BLaER1 (cell line): ENCODE results near the gene SLC66A2.

Experiments used
- H3K27ac ChIP-seq: shearing (Covaris generic); formaldehyde crosslinking; 2 replicates; pipeline ENCODE4 v1.8.1; 2022
- H3K27me3 ChIP-seq: shearing (Covaris generic); formaldehyde crosslinking; 2 replicates; pipeline ENCODE4 v1.8.1; 2022
- H3K36me3 ChIP-seq: shearing (Covaris generic); formaldehyde crosslinking; 2 replicates; pipeline ENCODE4 v1.8.1; 2022
- H3K4me1 ChIP-seq: shearing (Covaris generic); formaldehyde crosslinking; 2 replicates; pipeline ENCODE4 v1.8.1; 2022
- H3K4me2 ChIP-seq: shearing (Covaris generic); formaldehyde crosslinking; 2 replicates; pipeline ENCODE4 v1.8.1; 2022
- H3K4me3 ChIP-seq: shearing (Covaris generic); formaldehyde crosslinking; 2 replicates; pipeline ENCODE4 v1.8.1; 2022
- H3K9ac ChIP-seq: shearing (Covaris generic); formaldehyde crosslinking; 2 replicates; pipeline ENCODE4 v1.8.1; 2022
- H3K9me3 ChIP-seq: shearing (Covaris generic); formaldehyde crosslinking; 2 replicates; pipeline ENCODE4 v1.8.1; 2022
- H4K20me1 ChIP-seq: shearing (Covaris generic); formaldehyde crosslinking; 2 replicates; pipeline ENCODE4 v1.8.1; 2022
- Cebpa-rat ChIP-seq: shearing (Covaris generic); IDR thresholded peaks from 2 replicates; pipeline ENCODE4 v1.8.1; 2022

The SLC66A2 gene

DNA sequence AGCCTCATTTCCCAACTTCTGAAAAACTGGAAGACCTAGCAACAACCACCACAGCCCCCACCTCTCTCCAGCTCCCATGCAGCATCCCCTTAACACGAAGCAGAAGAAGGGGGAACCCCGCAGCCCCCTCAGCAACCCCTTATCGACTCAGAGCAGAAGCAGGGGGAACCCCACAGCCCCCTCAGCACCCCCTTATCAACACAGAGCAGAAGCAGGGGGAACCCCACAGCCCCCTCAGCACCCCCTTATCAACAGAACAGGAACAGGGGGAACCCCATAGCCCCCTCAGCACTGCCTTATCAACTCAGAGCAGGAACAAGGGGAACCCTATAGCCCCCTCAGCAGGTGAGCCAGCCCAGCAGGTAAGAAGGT, 6.7 kb downstream of the SLC66A2 start:
- Histone ChIP-seq H3K36me3 (peaks cover 90% of the 10 kb centered on the region), H3K4me2 (peak overlapping the region; percentile 71), H3K27me3 (no peaks in the 10 kb centered on the region), H3K27ac (peak overlapping the region; percentile 55), H3K9ac (peak overlapping the region; percentile 53), H3K4me1 (peaks cover 60% of the 10 kb centered on the region), H3K4me3 (peak overlapping the region; percentile 4; the same call in 1 of the 2 replicates), H3K9me3 (peaks cover 7% of the 10 kb centered on the region; the same call in 1 of the 2 replicates), H4K20me1 (peaks cover 100% of the 10 kb centered on the region)
- TF ChIP-seq Cebpa-rat, result no peak

DNA sequence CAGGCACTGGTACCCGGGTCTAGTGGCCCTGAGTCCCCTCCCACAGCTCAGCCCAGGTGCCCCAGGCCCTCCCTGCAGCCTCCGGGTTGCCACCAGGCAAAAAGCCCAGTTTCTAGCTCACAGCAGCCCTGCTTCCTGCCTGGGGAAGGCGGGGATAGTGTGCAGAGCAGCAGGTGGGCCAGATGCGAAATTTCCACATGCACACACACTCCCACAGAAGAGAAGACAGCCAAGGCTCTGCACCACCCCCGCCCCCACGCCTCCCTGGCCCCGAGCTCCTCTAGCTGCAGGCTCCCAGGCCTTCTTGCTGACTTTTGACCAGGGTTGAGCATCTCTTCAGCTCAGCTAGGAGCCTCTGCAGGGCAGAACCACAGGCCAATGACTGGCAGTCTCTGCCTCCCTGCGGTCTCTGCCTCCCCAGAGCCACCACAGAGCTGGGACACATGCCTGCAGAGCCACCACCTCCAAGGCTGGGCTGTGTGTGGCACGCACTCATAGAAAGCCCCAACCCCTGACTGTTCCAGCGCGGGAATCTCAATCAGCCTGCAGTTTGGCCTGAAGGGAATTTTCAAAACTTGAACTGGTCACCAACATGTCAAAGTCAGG, 7.2 kb downstream of the SLC66A2 start:
- Histone ChIP-seq H3K27ac (peak overlapping the region; percentile 55; the same call in 1 of the 2 replicates), H3K4me3 (no peak overlapping the region), H3K27me3 (no peaks in the 10 kb centered on the region), H3K4me2 (peak overlapping the region; percentile 71), H3K4me1 (peaks cover 55% of the 10 kb centered on the region), H4K20me1 (peaks cover 100% of the 10 kb centered on the region), H3K9me3 (peaks cover 7% of the 10 kb centered on the region; the same call in 1 of the 2 replicates), H3K36me3 (peaks cover 94% of the 10 kb centered on the region), H3K9ac (peak overlapping the region; percentile 53; the same call in 1 of the 2 replicates)
- no peak for TF ChIP-seq Cebpa-rat

DNA sequence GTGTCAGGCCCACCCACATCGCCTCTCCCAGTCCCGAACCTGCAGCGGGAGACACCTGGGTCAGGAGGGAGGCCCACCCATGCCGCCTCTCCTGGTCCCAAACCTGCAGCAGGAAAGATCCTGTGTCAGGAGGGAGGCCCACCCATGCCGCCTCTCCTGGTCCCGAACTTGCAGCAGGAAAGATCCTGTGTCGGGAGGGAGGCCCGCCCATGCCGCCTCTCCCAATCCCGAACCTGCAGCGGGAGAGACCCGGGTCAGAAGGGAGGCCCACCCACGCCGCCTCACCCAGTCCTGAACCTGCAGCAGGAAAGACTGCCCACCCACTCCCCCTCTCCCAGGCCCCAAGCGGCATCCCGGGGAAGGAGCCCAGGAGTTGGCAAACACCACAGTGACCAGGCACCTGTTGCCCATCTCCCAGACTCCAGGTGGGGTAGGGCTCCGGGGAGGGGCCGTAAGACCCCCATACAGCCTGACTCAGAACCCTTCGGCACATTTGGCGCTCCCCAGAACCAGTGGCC, 7.8 kb downstream of the SLC66A2 start:
- Histone ChIP-seq H3K27ac (0 out of 2 replicates have a peak overlapping the region, but pooled peaks have one; percentile 55), H3K9ac (no peak overlapping the region), H3K4me2 (peak overlapping the region; percentile 71; the same call in 1 of the 2 replicates), H3K27me3 (no peaks in the 10 kb centered on the region), H3K36me3 (peaks cover 94% of the 10 kb centered on the region), H3K4me1 (peaks cover 50% of the 10 kb centered on the region), H3K9me3 (peaks cover 7% of the 10 kb centered on the region; the same call in 1 of the 2 replicates), H3K4me3 (no peak overlapping the region), H4K20me1 (peaks cover 100% of the 10 kb centered on the region)
- TF ChIP-seq Cebpa-rat, result no peak

DNA sequence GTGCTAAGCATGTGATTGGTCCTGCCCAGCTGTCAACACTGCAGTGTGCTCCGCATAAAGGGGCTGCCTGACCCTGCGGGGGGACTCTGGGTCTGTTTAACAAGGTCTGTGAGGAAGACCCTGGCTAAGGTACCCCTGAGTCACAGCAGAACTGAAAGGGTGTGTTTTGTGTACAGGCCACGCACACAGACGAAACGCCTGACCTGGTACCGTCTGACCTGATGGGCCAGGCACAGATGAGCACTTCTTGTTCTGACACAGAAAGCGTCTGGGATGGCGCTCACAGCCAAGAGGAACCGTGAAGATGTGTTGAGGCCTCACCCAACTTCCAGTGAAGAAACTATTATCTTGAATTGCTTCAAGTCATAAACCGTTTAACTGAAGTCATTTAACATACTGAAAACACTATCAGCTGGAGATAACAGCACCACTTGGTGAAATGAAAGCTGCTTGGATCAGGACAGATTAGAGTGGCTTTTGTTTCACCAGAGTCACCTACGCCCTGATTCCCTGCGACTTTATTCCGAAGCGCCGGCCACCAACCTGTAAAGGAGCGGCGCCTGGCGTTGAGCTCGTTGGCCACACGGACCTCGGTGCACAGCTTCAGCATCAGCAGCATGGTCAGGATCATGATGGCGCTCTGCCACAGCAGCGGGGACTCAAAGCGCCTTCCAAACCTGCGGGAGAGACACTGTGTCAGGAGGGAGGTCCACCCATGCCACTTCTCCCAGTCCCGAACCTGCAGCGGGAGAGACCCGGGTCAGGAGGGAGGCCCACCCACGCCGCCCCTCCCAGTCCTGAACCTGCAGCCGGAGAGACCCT, 8.5 kb downstream of the SLC66A2 start:
- no peaks in the 10 kb centered on the region for H3K27me3 ChIP-seq

DNA sequence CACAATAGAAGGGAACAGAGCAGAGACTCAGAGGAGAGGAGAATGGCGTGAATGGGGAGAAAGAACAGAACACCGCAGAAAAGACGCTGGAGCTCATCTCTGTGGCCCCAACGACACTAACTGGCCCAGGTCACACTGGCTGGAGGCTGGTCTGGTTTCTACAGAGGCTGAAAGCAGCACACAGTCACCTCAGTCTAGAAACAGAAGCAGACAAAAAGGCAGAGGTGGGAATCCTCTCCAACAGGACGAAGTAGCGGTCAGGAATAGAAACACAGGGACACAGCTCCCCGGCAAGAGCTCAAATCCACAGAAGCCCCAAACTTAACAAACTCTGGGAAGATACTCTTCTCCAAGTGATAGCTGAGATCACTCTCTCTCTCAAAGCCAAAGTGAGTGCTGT, 9.2 kb downstream of the SLC66A2 start:
- Histone ChIP-seq H3K4me3 (no peak overlapping the region), H3K9ac (no peak overlapping the region), H3K27me3 (no peaks in the 10 kb centered on the region), H3K9me3 (peaks cover 19% of the 10 kb centered on the region), H3K4me2 (no peak overlapping the region), H3K27ac (no peak overlapping the region), H3K36me3 (peaks cover 97% of the 10 kb centered on the region), H4K20me1 (peaks cover 100% of the 10 kb centered on the region), H3K4me1 (peaks cover 37% of the 10 kb centered on the region)
- no peak for TF ChIP-seq Cebpa-rat

More for the DNA sequence above, 8.5 kb downstream of the SLC66A2 start:
- peaks cover 43% of the 10 kb centered on the region for H3K4me1 ChIP-seq
- TF ChIP-seq Cebpa-rat, result no peak
- no peak overlapping the region for H3K4me3 ChIP-seq
- H3K36me3 ChIP-seq, result peaks cover 94% of the 10 kb centered on the region
- H3K9me3 ChIP-seq, result peaks cover 11% of the 10 kb centered on the region
- peaks cover 100% of the 10 kb centered on the region for H4K20me1 ChIP-seq
- H3K9ac ChIP-seq, result no peak overlapping the region
- no peak overlapping the region for H3K27ac ChIP-seq
- H3K4me2 ChIP-seq, result no peak overlapping the region

DNA sequence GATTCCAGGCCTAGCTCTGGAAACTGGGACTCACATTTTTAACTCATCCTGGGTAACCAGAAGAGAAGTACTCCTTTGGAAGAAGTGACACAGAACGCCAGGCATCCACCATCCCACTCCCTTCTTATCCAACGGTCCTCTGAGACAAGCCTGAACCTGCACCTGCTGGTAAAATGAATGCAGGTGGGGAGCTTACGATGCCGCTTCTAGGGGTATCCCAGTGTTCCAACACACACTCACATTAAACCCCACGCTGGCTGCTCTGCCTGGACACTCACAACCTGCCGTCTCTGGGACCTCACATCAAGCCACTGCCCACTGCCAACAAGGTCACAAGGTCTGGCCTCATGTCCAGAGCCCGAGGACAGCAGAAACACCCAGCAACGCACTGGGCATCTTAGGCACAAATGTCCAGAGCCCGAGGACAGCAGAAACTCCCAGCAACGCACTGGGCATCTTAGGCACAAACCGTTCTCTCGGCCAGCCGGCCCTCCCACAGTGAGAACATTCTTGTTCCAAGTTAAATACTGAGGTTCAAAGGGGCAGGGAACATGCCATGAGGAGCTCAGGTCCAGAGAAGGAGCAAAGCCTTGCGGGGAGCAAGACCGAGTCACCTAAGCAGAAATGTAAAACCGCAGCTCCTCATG, 9.9 kb downstream of the SLC66A2 start:
- Histone ChIP-seq H4K20me1 (peaks cover 100% of the 10 kb centered on the region), H3K4me1 (peaks cover 31% of the 10 kb centered on the region), H3K9me3 (peaks cover 23% of the 10 kb centered on the region), H3K9ac (no peak overlapping the region), H3K4me3 (no peak overlapping the region), H3K27ac (no peak overlapping the region), H3K36me3 (peaks cover 97% of the 10 kb centered on the region), H3K4me2 (no peak overlapping the region), H3K27me3 (no peaks in the 10 kb centered on the region)
- no peak for TF ChIP-seq Cebpa-rat

DNA sequence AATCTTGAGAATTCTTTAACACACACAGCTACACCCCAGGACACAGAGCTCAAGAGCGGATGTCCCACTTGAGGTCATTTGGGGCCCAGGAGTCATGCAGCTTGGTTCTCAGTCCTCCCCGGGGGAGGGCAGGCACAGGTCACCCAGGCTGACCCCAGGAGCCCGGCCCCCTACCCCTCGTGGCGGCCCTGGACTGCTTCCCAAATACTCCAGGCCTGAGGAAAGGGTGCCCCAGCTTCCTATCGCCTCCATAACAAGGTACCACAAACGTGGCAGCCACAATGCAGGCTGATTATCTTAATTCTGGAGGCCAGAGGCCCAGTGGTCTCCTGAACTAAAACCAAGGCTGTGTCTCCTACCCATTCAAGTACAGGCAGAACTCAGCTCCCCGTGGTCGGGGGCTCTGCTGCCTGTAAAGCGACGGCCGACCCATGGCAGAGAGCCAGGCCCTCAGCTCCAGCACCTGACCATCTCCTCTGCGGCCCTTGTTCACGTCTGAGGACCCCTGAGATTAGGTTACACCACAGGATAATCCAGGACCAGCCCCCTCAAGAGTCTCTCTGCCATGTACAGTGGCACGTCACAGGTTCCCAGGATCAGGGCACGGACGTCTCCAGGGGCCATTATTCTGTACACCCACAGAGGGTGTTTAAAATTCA, 10.5 kb downstream of the SLC66A2 start:
- H3K27ac ChIP-seq, result no peak overlapping the region

DNA sequence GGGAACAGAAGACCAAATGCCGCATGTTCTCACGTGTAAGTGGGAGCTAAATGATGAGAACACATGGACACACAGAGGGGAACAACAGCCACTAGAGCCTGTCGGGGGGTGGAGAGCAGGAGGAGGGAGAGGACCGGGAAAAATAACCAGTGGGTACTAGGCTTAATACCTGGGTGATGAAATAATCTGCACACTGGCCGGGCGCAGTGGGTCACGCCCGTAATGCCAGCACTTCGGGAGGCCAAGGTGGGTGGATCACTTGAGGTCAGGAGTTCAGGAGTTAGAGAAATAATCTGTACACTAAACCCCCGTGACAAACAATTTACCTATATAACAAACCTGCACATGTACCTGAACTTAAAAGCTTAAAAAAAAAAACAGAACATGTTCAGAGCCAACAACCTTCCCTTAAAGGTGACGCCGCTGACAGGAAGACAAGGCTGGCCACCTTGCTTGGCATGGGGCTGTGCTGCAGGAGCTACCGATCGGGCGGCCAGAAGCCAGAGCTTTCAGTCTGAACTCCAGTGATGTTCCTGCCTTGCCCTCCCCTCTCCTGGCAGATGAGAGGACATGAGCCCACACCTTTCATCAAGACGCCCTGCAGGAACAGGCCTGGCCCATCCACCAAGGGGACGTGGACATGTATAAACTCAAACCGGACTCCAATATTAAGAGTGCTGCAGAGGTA, 11.2 kb downstream of the SLC66A2 start:
- Histone ChIP-seq H4K20me1 (peaks cover 100% of the 10 kb centered on the region), H3K4me3 (no peak overlapping the region), H3K4me2 (no peak overlapping the region), H3K9me3 (peaks cover 23% of the 10 kb centered on the region), H3K27me3 (no peaks in the 10 kb centered on the region), H3K4me1 (peaks cover 26% of the 10 kb centered on the region), H3K27ac (no peak overlapping the region), H3K9ac (no peak overlapping the region), H3K36me3 (peaks cover 97% of the 10 kb centered on the region)
- TF ChIP-seq Cebpa-rat, result no peak

More for the DNA sequence above, 10.5 kb downstream of the SLC66A2 start:
- Histone ChIP-seq H3K4me1 (peaks cover 26% of the 10 kb centered on the region), H3K9ac (no peak overlapping the region), H3K9me3 (peaks cover 23% of the 10 kb centered on the region), H3K36me3 (peaks cover 97% of the 10 kb centered on the region), H3K4me3 (no peak overlapping the region), H3K27me3 (no peaks in the 10 kb centered on the region), H3K4me2 (no peak overlapping the region), H4K20me1 (peaks cover 100% of the 10 kb centered on the region)
- no peak for TF ChIP-seq Cebpa-rat

DNA sequence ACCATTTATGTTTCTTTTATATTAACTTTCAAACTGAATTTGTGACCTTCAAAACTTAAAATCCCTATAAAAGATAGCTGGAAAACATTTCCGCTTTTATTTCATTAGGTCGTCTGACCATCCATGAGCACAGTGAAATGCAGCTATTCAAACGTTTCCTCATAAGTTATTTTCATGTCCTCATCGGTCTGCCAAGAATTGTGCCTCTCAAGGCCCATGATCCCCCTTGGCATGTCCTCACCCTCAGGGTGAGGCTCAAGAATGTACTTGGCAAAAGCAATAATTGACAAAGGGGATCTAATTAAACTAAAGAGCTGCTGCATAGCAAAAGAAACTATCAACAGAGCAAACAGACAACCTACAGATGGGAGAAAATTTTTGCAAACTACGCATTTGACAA, 12.4 kb downstream of the SLC66A2 start:
- peaks cover 100% of the 10 kb centered on the region for H4K20me1 ChIP-seq
- H3K9ac ChIP-seq, result no peak overlapping the region
- peaks cover 99% of the 10 kb centered on the region for H3K36me3 ChIP-seq
- no peak overlapping the region for H3K4me3 ChIP-seq
- peaks cover 26% of the 10 kb centered on the region for H3K4me1 ChIP-seq
- no peak overlapping the region for H3K4me2 ChIP-seq
- TF ChIP-seq Cebpa-rat, result no peak
- no peak overlapping the region for H3K27ac ChIP-seq
- peaks cover 23% of the 10 kb centered on the region for H3K9me3 ChIP-seq
- no peaks in the 10 kb centered on the region for H3K27me3 ChIP-seq
